ENCODE data around the gene OR3A2.
"Not testable (repeated sequence)": the region's sequence is repeated elsewhere in the genome, so short reads cannot be mapped to it uniquely, and the experiment has no call there.

GRCh38 chr17:3371167-3371566 is 14.9 kb downstream of the OR3A2 start:
- not testable (repeated sequence) for TF ChIP-seq CTCF (IDR thresholded peaks at IDR 0.05; ENCODE audit: poor library complexity, severe bottlenecking); POLR2AphosphoS5 (IDR thresholded peaks at IDR 0.05); EZH2 (IDR thresholded peaks at IDR 0.05; ENCODE audit: borderline replicate concordance, insufficient read depth, low read length, poor library complexity, severe bottlenecking)
